Measurements from ENCODE around the gene CRIP1.

GRCh38 chr14:105486163-105486973 lies at the start of gene CRIP1:
- TF ChIP-seq, protein P1, sequence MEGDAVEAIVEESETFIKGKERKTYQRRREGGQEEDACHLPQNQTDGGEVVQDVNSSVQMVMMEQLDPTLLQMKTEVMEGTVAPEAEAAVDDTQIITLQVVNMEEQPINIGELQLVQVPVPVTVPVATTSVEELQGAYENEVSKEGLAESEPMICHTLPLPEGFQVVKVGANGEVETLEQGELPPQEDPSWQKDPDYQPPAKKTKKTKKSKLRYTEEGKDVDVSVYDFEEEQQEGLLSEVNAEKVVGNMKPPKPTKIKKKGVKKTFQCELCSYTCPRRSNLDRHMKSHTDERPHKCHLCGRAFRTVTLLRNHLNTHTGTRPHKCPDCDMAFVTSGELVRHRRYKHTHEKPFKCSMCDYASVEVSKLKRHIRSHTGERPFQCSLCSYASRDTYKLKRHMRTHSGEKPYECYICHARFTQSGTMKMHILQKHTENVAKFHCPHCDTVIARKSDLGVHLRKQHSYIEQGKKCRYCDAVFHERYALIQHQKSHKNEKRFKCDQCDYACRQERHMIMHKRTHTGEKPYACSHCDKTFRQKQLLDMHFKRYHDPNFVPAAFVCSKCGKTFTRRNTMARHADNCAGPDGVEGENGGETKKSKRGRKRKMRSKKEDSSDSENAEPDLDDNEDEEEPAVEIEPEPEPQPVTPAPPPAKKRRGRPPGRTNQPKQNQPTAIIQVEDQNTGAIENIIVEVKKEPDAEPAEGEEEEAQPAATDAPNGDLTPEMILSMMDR (IDR thresholded peaks at IDR 0.05) = no peak
- no peak for TF ChIP-seq POLR2A (IDR thresholded peaks at IDR 0.05)

Data from esophagus squamous epithelium (tissue), 4 donors.